K562 treated with DMSO at 1 percent for 12 hours (cell line): ENCODE measurements around the gene BTG4. TPM values are rescaled to one million over a fixed set of nuclear protein-coding genes. Genes with fewer than 3 reads are reported as not detected.

ENCODE experiments used
- total RNA-seq: library from RNA; unstranded; fragments of 300-600 nt; gene quantifications from 2 replicates; pipeline ENCODE4 v1.2.3, GENCODE V29; 2022; ENCODE audit not compliant: insufficient read depth

The BTG4 gene
- not detected in 2 replicates for total RNA-seq

GRCh38 chr11:111512296-111513239 is at the start of gene BTG4:
BTG4 (minus strand) TSS chr11:111512386; CDS start chr11:111498776, 13,610 bp downstream.

GRCh38 chr11:111540114-111540936 is 28.1 kb upstream of the BTG4 start, which contains the start of gene LAYN:
LAYN (plus strand) TSS chr11:111540720; CDS start chr11:111540844, 124 bp downstream.

GRCh38 chr11:111514216-111515031 is 2.2 kb upstream of the BTG4 start, which contains the start of gene HOATZ:
HOATZ (plus strand) TSS chr11:111514778; CDS start chr11:111514785, 7 bp downstream.

Other genes with a start within 250 kb of the BTG4 start
- not detected in 2 replicates for gene POU2AF3, start 213.8 kb downstream of the BTG4 start, total RNA-seq
- not detected in 2 replicates for gene POU2AF1, start 133.1 kb downstream of the BTG4 start, total RNA-seq
- gene HOATZ, start 2.4 kb upstream of the BTG4 start, total RNA-seq: not detected in 2 replicates
- gene LAYN, start 28.3 kb upstream of the BTG4 start, total RNA-seq: not detected in 2 replicates
- gene SIK2, start 90.1 kb upstream of the BTG4 start, total RNA-seq: 2.7 and 12.1 TPM in 2 replicates